ENCODE data around the gene CIRBP.
A peak's percentile ranks its signal among the peaks of the same experiment; 100 is the strongest.

The CIRBP gene

GRCh38 chr19:1257475-1258162 lies 11.5 kb upstream of the CIRBP start:
- no peak for DNase-seq

- DNase-seq, result no peak
Observed at GRCh38 chr19:1258163-1258492, 11.0 kb upstream of the CIRBP start.

GRCh38 chr19:1258707-1259205 lies 10.4 kb upstream of the CIRBP start:
- DNase-seq, result no peak

GRCh38 chr19:1259206-1259875 lies 9.8 kb upstream of the CIRBP start:
- DNase-seq, result no peak

- no peak for DNase-seq
Observed at GRCh38 chr19:1259876-1260748, 9.0 kb upstream of the CIRBP start.

- DNase-seq, result peak; percentile 94
Observed at GRCh38 chr19:1260749-1261537, 8.2 kb upstream of the CIRBP start.

GRCh38 chr19:1261538-1261797 lies 7.7 kb upstream of the CIRBP start:
- DNase-seq, result no peak

- DNase-seq, result no peak
Observed at GRCh38 chr19:1261798-1262622, 7.1 kb upstream of the CIRBP start.

GRCh38 chr19:1262623-1263123 lies 6.5 kb upstream of the CIRBP start:
- DNase-seq, result no peak

GRCh38 chr19:1263188-1263587 lies 5.9 kb upstream of the CIRBP start:
- no peak for DNase-seq

- no peak for DNase-seq
Observed at GRCh38 chr19:1264801-1265614, 4.1 kb upstream of the CIRBP start.

GRCh38 chr19:1265615-1266128 lies 3.5 kb upstream of the CIRBP start:
- no peak for DNase-seq

- DNase-seq, result peak; percentile 65
Observed at GRCh38 chr19:1266129-1266915, 2.8 kb upstream of the CIRBP start.

- DNase-seq, result no peak
Observed at GRCh38 chr19:1266916-1267476, 2.1 kb upstream of the CIRBP start.

GRCh38 chr19:1267477-1268225 lies 1.5 kb upstream of the CIRBP start:
- no peak for DNase-seq

- no peak for DNase-seq
Observed at GRCh38 chr19:1268226-1269064, 687 bp upstream of the CIRBP start.

GRCh38 chr19:1269478-1270212 lies 513 bp downstream of the CIRBP start:
- peak; percentile 76 for DNase-seq
